NCI-H2196 treated with DMSO at 0.1 percent for 48 hours (cell line): Measurements from ENCODE around the gene SLC35G1.

Experiments used
- DNase-seq: peaks from one replicate; lab custom pipeline; 2025; ENCODE audit not compliant: unreplicated experiment; lab: John Stamatoyannopoulos, UW

The SLC35G1 gene

GRCh38 chr10:93893646-93894515, at the start of gene SLC35G1:
SLC35G1 (plus strand) TSS chr10:93893978; CDS start chr10:93894034, 56 bp downstream.
- no peak for DNase-seq

GRCh38 chr10:93844979-93845626, 48.7 kb upstream of the SLC35G1 start:
- no peak for DNase-seq

- DNase-seq = no peak
Observed at GRCh38 chr10:93849593-93849992, 44.2 kb upstream of the SLC35G1 start.

- no peak for DNase-seq
Observed at GRCh38 chr10:93850031-93851015, 43.5 kb upstream of the SLC35G1 start.

GRCh38 chr10:93851169-93851568, 42.6 kb upstream of the SLC35G1 start:
- no peak for DNase-seq

- no peak for DNase-seq
Observed at GRCh38 chr10:93852476-93853095, 41.2 kb upstream of the SLC35G1 start.

- DNase-seq = no peak
Observed at GRCh38 chr10:93854975-93855374, 38.8 kb upstream of the SLC35G1 start.

- DNase-seq = no peak
Observed at GRCh38 chr10:93856349-93857145, 37.2 kb upstream of the SLC35G1 start.

- DNase-seq = no peak
Observed at GRCh38 chr10:93859049-93859655, 34.6 kb upstream of the SLC35G1 start.

GRCh38 chr10:93861825-93862224, 32.0 kb upstream of the SLC35G1 start:
- no peak for DNase-seq

- DNase-seq = no peak
Observed at GRCh38 chr10:93865794-93866425, 27.9 kb upstream of the SLC35G1 start.

GRCh38 chr10:93867525-93867924, 26.3 kb upstream of the SLC35G1 start:
- no peak for DNase-seq

GRCh38 chr10:93871671-93872204, 22.0 kb upstream of the SLC35G1 start:
- no peak for DNase-seq

GRCh38 chr10:93872375-93873158, 21.2 kb upstream of the SLC35G1 start:
- DNase-seq = no peak

GRCh38 chr10:93873420-93874115, 20.2 kb upstream of the SLC35G1 start:
- no peak for DNase-seq

- no peak for DNase-seq
Observed at GRCh38 chr10:93874309-93875031, 19.3 kb upstream of the SLC35G1 start.

- no peak for DNase-seq
Observed at GRCh38 chr10:93875032-93875358, 18.8 kb upstream of the SLC35G1 start.
